ENCODE results near the gene C5orf46. TPM values are rescaled to one million over a fixed set of nuclear protein-coding genes. Genes with fewer than 3 reads are reported as not detected.
"Not testable (repeated sequence)": the region's sequence is repeated elsewhere in the genome, so short reads cannot be mapped to it uniquely, and the experiment has no call there.

Gene C5orf46
- 0.36 TPM for total RNA-seq

GRCh38 chr5:147906326-147907095 is at the start of gene C5orf46:
C5orf46 (minus strand) TSS chr5:147906538; CDS start chr5:147906501, 37 bp downstream.
- ATAC-seq = peak; percentile 58

- ATAC-seq = no peak
Measured at GRCh38 chr5:147954971-147955370, 48.6 kb upstream of the C5orf46 start.

GRCh38 chr5:147949711-147950573 is 43.6 kb upstream of the C5orf46 start:
- peak; percentile 85 for ATAC-seq

- ATAC-seq = not testable (repeated sequence)
Measured at GRCh38 chr5:147946658-147947274, 40.4 kb upstream of the C5orf46 start.

- ATAC-seq = peak; percentile 81
Measured at GRCh38 chr5:147939431-147940114, 33.2 kb upstream of the C5orf46 start.

GRCh38 chr5:147935032-147935431 is 28.7 kb upstream of the C5orf46 start:
- ATAC-seq = peak; percentile 82

GRCh38 chr5:147930769-147931168 is 24.4 kb upstream of the C5orf46 start:
- ATAC-seq = no peak

- ATAC-seq = no peak
Measured at GRCh38 chr5:147927901-147928300, 21.6 kb upstream of the C5orf46 start.

GRCh38 chr5:147925020-147925419 is 18.7 kb upstream of the C5orf46 start:
- no peak for ATAC-seq

GRCh38 chr5:147921136-147921535 is 14.8 kb upstream of the C5orf46 start:
- ATAC-seq = no peak

- no peak for ATAC-seq
Measured at GRCh38 chr5:147920420-147921030, 14.2 kb upstream of the C5orf46 start.

GRCh38 chr5:147918899-147919298 is 12.6 kb upstream of the C5orf46 start:
- peak; percentile 43 for ATAC-seq

GRCh38 chr5:147918101-147918685 is 11.9 kb upstream of the C5orf46 start:
- peak; percentile 68 for ATAC-seq

- peak; percentile 87 for ATAC-seq
Measured at GRCh38 chr5:147913786-147914185, 7.4 kb upstream of the C5orf46 start.

GRCh38 chr5:147912011-147912410 is 5.7 kb upstream of the C5orf46 start:
- ATAC-seq = no peak

- ATAC-seq = no peak
Measured at GRCh38 chr5:147911427-147911826, 5.1 kb upstream of the C5orf46 start.

GRCh38 chr5:147904110-147904509 is 2.2 kb downstream of the C5orf46 start:
- ATAC-seq = no peak

- ATAC-seq = no peak
Measured at GRCh38 chr5:147902609-147903115, 3.7 kb downstream of the C5orf46 start.

GRCh38 chr5:147901599-147902039 is 4.7 kb downstream of the C5orf46 start:
- ATAC-seq = no peak

- no peak for ATAC-seq
Measured at GRCh38 chr5:147898875-147899401, 7.4 kb downstream of the C5orf46 start.

GRCh38 chr5:147895864-147896263 is 10.5 kb downstream of the C5orf46 start:
- no peak for ATAC-seq
